ENCODE data around the gene BMAL1.

BMAL1 gene

GRCh38 chr11:13344818-13345217, 67.2 kb downstream of the BMAL1 start:
- TF ChIP-seq CTCF (IDR thresholded peaks at IDR 0.05; ENCODE audit: low read depth, low read length, missing control alignments), result no peak
- no peak for DNase-seq (ENCODE audit: extremely low read depth, low read depth)
- H3K4me3 ChIP-seq (replicated peaks; ENCODE audit: low read depth, low read length), result no peak overlapping the region

- DNase-seq (ENCODE audit: extremely low read depth, low read depth), result no peak
- H3K4me3 ChIP-seq (replicated peaks; ENCODE audit: low read depth, low read length), result no peak overlapping the region
- TF ChIP-seq CTCF (IDR thresholded peaks at IDR 0.05; ENCODE audit: low read depth, low read length, missing control alignments), result no peak
Measured at GRCh38 chr11:13346470-13346869, 68.9 kb downstream of the BMAL1 start.

GRCh38 chr11:13347901-13348300, 70.3 kb downstream of the BMAL1 start:
- no peak overlapping the region for H3K4me3 ChIP-seq (replicated peaks; ENCODE audit: low read depth, low read length)
- no peak for DNase-seq (ENCODE audit: extremely low read depth, low read depth)
- TF ChIP-seq CTCF (IDR thresholded peaks at IDR 0.05; ENCODE audit: low read depth, low read length, missing control alignments), result no peak

GRCh38 chr11:13348305-13348704, 70.7 kb downstream of the BMAL1 start:
- H3K4me3 ChIP-seq (replicated peaks; ENCODE audit: low read depth, low read length), result no peak overlapping the region
- DNase-seq (ENCODE audit: extremely low read depth, low read depth), result no peak
- TF ChIP-seq CTCF (IDR thresholded peaks at IDR 0.05; ENCODE audit: low read depth, low read length, missing control alignments), result no peak

GRCh38 chr11:13349046-13349445, 71.5 kb downstream of the BMAL1 start:
- no peak for TF ChIP-seq CTCF (IDR thresholded peaks at IDR 0.05; ENCODE audit: low read depth, low read length, missing control alignments)
- DNase-seq (ENCODE audit: extremely low read depth, low read depth), result no peak
- H3K4me3 ChIP-seq (replicated peaks; ENCODE audit: low read depth, low read length), result no peak overlapping the region

GRCh38 chr11:13349581-13349980, 72.0 kb downstream of the BMAL1 start:
- no peak for TF ChIP-seq CTCF (IDR thresholded peaks at IDR 0.05; ENCODE audit: low read depth, low read length, missing control alignments)
- DNase-seq (ENCODE audit: extremely low read depth, low read depth), result no peak
- no peak overlapping the region for H3K4me3 ChIP-seq (replicated peaks; ENCODE audit: low read depth, low read length)

- no peak for DNase-seq (ENCODE audit: extremely low read depth, low read depth)
- TF ChIP-seq CTCF (IDR thresholded peaks at IDR 0.05; ENCODE audit: low read depth, low read length, missing control alignments), result no peak
- H3K4me3 ChIP-seq (replicated peaks; ENCODE audit: low read depth, low read length), result no peak overlapping the region
Measured at GRCh38 chr11:13352711-13353110, 75.1 kb downstream of the BMAL1 start.

Data from HFF-Myc (cell line).